SK-N-SH treated with all-trans-retinoic acid at 6 μM for 48 hours (cell line): ENCODE data around the gene DUSP12.

ENCODE experiments used
- ATAC-seq: fragments of 200-7000 bp; cut with Tn5 transposase; 3 replicates; pipeline ENCODE4 v1.9.1; 2020; ENCODE audit warnings: mild to moderate bottlenecking, moderate library complexity
- ARNTL ChIP-seq: fragments of 450-650 bp; formaldehyde crosslinking; IDR thresholded peaks from 2 replicates; pipeline ENCODE4 v1.5.0; 2020; ENCODE audit warnings: low read depth, mild to moderate bottlenecking, moderate library complexity, borderline replicate concordance
- BACH2 ChIP-seq: fragments of 250-450 bp; sonication (Bioruptor Pico); IDR thresholded peaks from 2 replicates; pipeline ENCODE4 v1.9.0; 2021; ENCODE audit warnings: mild to moderate bottlenecking, borderline replicate concordance
- CSDC2 ChIP-seq: fragments of 250-450 bp; sonication (Bioruptor Pico); IDR thresholded peaks from 2 replicates; pipeline ENCODE4 v1.5.0; 2020; ENCODE audit warnings: mild to moderate bottlenecking, moderate library complexity
- ESRRG ChIP-seq: fragments of 250-450 bp; sonication (Bioruptor Pico); IDR thresholded peaks from 2 replicates; pipeline ENCODE4 v1.6.1; 2021; ENCODE audit warnings: mild to moderate bottlenecking
- GLIS3 ChIP-seq: fragments of 250-450 bp; sonication (Bioruptor Pico); IDR thresholded peaks from 2 replicates; pipeline ENCODE4 v1.5.0; 2020; ENCODE audit warnings: mild to moderate bottlenecking, moderate library complexity
- ISL1 ChIP-seq: fragments of 250-450 bp; sonication (Bioruptor Pico); IDR thresholded peaks from 2 replicates; pipeline ENCODE4 v2.1.2; 2022; ENCODE audit warnings: mild to moderate bottlenecking, moderate library complexity
- OSR1 ChIP-seq: fragments of 250-450 bp; sonication (Bioruptor Pico); IDR thresholded peaks from 2 replicates; pipeline ENCODE4 v1.8.0; 2022; ENCODE audit warnings: moderate library complexity, mild to moderate bottlenecking, inconsistent platforms
- PPARA ChIP-seq: fragments of 250-450 bp; sonication (Bioruptor Pico); IDR thresholded peaks from 2 replicates; pipeline ENCODE4 v1.5.0; 2020; ENCODE audit warnings: mild to moderate bottlenecking, borderline replicate concordance
- RARB ChIP-seq: fragments of 250-450 bp; sonication (Bioruptor Pico); IDR thresholded peaks from 2 replicates; pipeline ENCODE4 v1.8.0; 2021; ENCODE audit warnings: mild to moderate bottlenecking, moderate library complexity
- SNAI2 ChIP-seq: fragments of 250-450 bp; sonication (Bioruptor Pico); IDR thresholded peaks from 2 replicates; pipeline ENCODE4 v1.5.0; 2020; ENCODE audit warnings: mild to moderate bottlenecking, moderate library complexity
- TCF4 ChIP-seq: fragments of 250-450 bp; sonication (Bioruptor Pico); IDR thresholded peaks from 2 replicates; pipeline ENCODE4 v1.8.0; 2021; ENCODE audit warnings: mild to moderate bottlenecking, moderate library complexity, borderline replicate concordance
- TOX ChIP-seq: fragments of 250-450 bp; sonication (Bioruptor Pico); IDR thresholded peaks from 2 replicates; pipeline ENCODE4 v1.8.0; 2021; ENCODE audit warnings: mild to moderate bottlenecking, moderate library complexity, borderline replicate concordance
- ZC3H10 ChIP-seq: fragments of 250-450 bp; sonication (Bioruptor Pico); IDR thresholded peaks from 2 replicates; pipeline ENCODE4 v1.5.1; 2021; ENCODE audit warnings: mild to moderate bottlenecking, moderate library complexity
- ZFP3 ChIP-seq: fragments of 250-450 bp; sonication (Bioruptor Pico); IDR thresholded peaks from 2 replicates; pipeline ENCODE4 v1.5.0; 2020; ENCODE audit warnings: mild to moderate bottlenecking, moderate library complexity
- ZNF565 ChIP-seq: fragments of 450-650 bp; formaldehyde crosslinking; conservative IDR thresholded peaks from 2 replicates; pipeline ENCODE4 v1.5.0; 2020; ENCODE audit warnings: low read depth, mild to moderate bottlenecking, moderate library complexity
- ZNF70 ChIP-seq: fragments of 450-650 bp; formaldehyde crosslinking; IDR thresholded peaks from 2 replicates; pipeline ENCODE4 v1.5.0; 2020; ENCODE audit warnings: mild to moderate bottlenecking, moderate library complexity
- ZNF8 ChIP-seq: fragments of 450-650 bp; formaldehyde crosslinking; IDR thresholded peaks from 2 replicates; pipeline ENCODE4 v1.5.0; 2020; ENCODE audit warnings: mild to moderate bottlenecking, moderate library complexity
- TF ChIP-seq, protein P1 (sequence below): fragments of 250-450 bp; sonication (Bioruptor Pico); IDR thresholded peaks from 2 replicates; pipeline ENCODE4 v1.5.0; 2020; ENCODE audit warnings: mild to moderate bottlenecking, moderate library complexity
- TF ChIP-seq, protein P2 (sequence below): fragments of 250-450 bp; sonication (Bioruptor Pico); IDR thresholded peaks from 2 replicates; pipeline ENCODE4 v1.5.1; 2021; ENCODE audit warnings: mild to moderate bottlenecking, moderate library complexity
- TF ChIP-seq, protein P3 (sequence below): fragments of 250-450 bp; sonication (Bioruptor Pico); IDR thresholded peaks from 2 replicates; pipeline ENCODE4 v1.8.0; 2020; ENCODE audit warnings: mild to moderate bottlenecking, moderate library complexity, borderline replicate concordance
- TF ChIP-seq, protein P4 (sequence below): fragments of 250-450 bp; sonication (Bioruptor Pico); IDR thresholded peaks from 2 replicates; pipeline ENCODE4 v1.5.1; 2020; ENCODE audit warnings: low read depth, mild to moderate bottlenecking, moderate library complexity

Gene DUSP12

DNA sequence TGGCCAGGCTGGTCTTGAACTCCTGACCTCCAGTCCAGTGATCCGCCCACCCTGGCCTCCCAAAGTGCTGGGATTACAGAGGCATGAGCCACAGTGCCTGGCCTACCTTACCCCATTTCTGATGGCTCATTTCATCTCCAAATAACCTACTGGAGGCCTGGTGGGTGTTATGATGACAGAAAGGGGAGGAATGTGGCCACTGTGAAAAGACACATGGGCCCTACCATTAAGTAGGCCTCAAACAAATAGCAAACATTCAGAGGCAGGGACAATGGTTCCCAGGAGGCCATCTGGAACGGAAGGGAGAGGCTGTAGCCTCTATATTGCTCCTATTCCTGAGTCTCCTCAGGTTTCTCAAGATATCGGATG lies 43.5 kb upstream of the DUSP12 start:
- peak; percentile 65; the same call in 1 of the 2 replicates for TF ChIP-seq OSR1 (CRISPR knock-in tag)
- no peak for TF ChIP-seq ISL1
- TF ChIP-seq, all 23 proteins: peak for 1
- peak; percentile 53 for ATAC-seq

DNA sequence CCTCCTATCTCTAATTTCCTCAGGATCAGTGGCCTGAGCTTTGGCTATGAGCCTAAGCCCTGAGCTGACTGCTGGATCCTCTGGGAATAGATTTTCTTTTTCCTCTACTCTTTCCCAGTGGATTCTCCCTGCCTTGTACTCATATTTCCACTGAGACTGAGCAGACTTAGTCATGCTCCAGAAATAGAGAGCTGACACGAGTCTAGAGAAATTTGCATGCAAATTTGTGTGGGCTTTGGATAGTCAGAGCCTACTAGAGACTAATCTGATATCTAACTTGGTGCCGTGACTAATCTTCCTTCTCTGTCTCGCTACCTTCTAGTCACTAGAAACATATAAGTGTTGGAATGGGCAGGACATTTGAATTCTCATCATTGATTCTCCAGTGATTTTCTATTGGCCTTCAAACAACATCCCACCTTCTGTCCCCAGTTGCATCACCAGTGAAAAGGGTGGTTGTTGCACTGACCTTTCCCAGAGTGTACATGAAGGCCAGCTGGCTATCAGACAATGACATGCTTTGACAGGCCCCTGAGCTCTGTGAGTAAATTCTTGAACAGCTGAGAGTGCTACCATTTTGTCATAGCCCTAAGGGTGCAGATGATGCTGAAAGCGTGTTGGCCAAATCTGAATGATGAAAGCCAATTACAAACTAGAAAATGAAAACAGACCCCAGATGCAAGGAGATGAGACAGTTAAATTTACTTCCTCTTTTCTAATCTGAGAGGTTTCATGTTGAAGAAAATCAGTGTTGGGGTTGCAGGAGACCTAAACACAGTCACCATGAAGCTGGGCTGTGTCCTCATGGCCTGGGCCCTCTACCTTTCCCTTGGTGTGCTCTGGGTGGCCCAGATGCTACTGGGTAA lies 42.9 kb upstream of the DUSP12 start, which contains the start of gene FCRLA:
FCRLA (plus strand) TSS at position 748 of the 866 bp plus-strand sequence; CDS start at position 784, 36 bp downstream.
- TF ChIP-seq OSR1 (CRISPR knock-in tag) (no peak; the same call in 1 of the 2 replicates), ZFP3 (no peak), TOX (CRISPR knock-in tag) (0 out of 2 replicates have a peak, but pooled peaks have one; percentile 12), ESRRG (no peak), TCF4 (CRISPR knock-in tag) (no peak)
- TF ChIP-seq, all 23 proteins: peak for 1
- peak; percentile 98 for ATAC-seq

DNA sequence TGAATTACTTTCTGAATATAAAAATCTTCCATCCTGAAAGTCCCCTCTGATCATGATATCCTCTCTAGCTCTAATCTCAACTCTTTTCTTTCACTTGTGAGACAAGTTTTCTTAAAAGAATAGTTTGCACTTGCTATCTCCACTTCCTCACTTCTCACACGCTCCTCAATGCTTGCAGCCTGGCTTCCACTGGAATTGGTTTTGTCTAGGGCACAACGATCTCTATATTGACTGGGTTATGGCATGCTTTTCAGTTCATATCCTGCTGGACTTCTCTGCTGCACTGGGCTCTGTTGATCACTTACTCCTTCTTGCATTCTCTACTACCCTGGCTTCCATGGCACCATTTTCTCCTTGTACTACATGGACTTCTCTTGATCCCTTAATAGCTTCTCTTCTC lies 42.1 kb upstream of the DUSP12 start:
- TF ChIP-seq PPARA: no peak
- TF ChIP-seq TOX (CRISPR knock-in tag): no peak
- TF ChIP-seq ISL1: no peak
- TF ChIP-seq, protein P1, sequence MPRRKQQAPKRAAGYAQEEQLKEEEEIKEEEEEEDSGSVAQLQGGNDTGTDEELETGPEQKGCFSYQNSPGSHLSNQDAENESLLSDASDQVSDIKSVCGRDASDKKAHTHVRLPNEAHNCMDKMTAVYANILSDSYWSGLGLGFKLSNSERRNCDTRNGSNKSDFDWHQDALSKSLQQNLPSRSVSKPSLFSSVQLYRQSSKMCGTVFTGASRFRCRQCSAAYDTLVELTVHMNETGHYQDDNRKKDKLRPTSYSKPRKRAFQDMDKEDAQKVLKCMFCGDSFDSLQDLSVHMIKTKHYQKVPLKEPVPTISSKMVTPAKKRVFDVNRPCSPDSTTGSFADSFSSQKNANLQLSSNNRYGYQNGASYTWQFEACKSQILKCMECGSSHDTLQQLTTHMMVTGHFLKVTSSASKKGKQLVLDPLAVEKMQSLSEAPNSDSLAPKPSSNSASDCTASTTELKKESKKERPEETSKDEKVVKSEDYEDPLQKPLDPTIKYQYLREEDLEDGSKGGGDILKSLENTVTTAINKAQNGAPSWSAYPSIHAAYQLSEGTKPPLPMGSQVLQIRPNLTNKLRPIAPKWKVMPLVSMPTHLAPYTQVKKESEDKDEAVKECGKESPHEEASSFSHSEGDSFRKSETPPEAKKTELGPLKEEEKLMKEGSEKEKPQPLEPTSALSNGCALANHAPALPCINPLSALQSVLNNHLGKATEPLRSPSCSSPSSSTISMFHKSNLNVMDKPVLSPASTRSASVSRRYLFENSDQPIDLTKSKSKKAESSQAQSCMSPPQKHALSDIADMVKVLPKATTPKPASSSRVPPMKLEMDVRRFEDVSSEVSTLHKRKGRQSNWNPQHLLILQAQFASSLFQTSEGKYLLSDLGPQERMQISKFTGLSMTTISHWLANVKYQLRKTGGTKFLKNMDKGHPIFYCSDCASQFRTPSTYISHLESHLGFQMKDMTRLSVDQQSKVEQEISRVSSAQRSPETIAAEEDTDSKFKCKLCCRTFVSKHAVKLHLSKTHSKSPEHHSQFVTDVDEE (CRISPR knock-in tag): no peak
- TF ChIP-seq ZFP3: no peak
- no peak for TF ChIP-seq ZNF70 (CRISPR knock-in tag)
- TF ChIP-seq OSR1 (CRISPR knock-in tag): no peak
- TF ChIP-seq, protein P2, sequence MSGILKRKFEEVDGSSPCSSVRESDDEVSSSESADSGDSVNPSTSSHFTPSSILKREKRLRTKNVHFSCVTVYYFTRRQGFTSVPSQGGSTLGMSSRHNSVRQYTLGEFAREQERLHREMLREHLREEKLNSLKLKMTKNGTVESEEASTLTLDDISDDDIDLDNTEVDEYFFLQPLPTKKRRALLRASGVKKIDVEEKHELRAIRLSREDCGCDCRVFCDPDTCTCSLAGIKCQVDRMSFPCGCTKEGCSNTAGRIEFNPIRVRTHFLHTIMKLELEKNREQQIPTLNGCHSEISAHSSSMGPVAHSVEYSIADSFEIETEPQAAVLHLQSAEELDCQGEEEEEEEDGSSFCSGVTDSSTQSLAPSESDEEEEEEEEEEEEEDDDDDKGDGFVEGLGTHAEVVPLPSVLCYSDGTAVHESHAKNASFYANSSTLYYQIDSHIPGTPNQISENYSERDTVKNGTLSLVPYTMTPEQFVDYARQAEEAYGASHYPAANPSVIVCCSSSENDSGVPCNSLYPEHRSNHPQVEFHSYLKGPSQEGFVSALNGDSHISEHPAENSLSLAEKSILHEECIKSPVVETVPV: no peak
- TF ChIP-seq, protein P3, sequence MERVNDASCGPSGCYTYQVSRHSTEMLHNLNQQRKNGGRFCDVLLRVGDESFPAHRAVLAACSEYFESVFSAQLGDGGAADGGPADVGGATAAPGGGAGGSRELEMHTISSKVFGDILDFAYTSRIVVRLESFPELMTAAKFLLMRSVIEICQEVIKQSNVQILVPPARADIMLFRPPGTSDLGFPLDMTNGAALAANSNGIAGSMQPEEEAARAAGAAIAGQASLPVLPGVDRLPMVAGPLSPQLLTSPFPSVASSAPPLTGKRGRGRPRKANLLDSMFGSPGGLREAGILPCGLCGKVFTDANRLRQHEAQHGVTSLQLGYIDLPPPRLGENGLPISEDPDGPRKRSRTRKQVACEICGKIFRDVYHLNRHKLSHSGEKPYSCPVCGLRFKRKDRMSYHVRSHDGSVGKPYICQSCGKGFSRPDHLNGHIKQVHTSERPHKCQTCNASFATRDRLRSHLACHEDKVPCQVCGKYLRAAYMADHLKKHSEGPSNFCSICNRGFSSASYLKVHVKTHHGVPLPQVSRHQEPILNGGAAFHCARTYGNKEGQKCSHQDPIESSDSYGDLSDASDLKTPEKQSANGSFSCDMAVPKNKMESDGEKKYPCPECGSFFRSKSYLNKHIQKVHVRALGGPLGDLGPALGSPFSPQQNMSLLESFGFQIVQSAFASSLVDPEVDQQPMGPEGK (CRISPR knock-in tag): no peak
- no peak for TF ChIP-seq SNAI2 (CRISPR knock-in tag)
- TF ChIP-seq, protein P4, sequence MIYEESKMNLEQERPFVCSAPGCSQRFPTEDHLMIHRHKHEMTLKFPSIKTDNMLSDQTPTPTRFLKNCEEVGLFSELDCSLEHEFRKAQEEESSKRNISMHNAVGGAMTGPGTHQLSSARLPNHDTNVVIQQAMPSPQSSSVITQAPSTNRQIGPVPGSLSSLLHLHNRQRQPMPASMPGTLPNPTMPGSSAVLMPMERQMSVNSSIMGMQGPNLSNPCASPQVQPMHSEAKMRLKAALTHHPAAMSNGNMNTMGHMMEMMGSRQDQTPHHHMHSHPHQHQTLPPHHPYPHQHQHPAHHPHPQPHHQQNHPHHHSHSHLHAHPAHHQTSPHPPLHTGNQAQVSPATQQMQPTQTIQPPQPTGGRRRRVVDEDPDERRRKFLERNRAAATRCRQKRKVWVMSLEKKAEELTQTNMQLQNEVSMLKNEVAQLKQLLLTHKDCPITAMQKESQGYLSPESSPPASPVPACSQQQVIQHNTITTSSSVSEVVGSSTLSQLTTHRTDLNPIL (CRISPR knock-in tag): no peak
- TF ChIP-seq ZNF565 (CRISPR knock-in tag): no peak
- TF ChIP-seq RARB: no peak
- TF ChIP-seq TCF4 (CRISPR knock-in tag): no peak
- no peak for TF ChIP-seq GLIS3 (CRISPR knock-in tag)
- no peak for TF ChIP-seq BACH2
- TF ChIP-seq ZNF8 (CRISPR knock-in tag): no peak
- no peak for ATAC-seq

DNA sequence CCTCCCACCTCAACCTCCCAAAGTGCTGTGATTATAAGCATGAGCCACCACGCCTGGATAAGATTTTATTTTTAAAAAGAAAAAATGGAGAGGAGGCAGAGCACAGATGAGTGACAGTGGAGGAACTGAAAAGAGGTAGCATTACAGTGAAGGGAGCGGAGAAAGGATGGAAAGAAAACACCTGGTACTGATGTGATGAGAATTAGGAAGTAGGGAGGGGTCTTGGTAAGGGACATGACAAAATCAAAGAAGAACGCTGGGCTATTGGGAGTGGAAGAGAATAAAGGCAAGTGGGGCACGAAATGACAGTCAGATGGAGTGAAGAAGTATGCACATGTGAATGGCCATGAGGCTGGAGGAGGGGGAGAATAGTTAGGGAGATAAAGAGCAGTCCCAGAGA lies 40.2 kb upstream of the DUSP12 start:
- ATAC-seq: no peak
- no peak for TF ChIP-seq TOX (CRISPR knock-in tag)
- TF ChIP-seq, protein P3 (CRISPR knock-in tag): no peak
- no peak for TF ChIP-seq ZFP3
- TF ChIP-seq GLIS3 (CRISPR knock-in tag): no peak
- TF ChIP-seq ARNTL: no peak
- no peak for TF ChIP-seq ZC3H10 (CRISPR knock-in tag)
- TF ChIP-seq, protein P1 (CRISPR knock-in tag): no peak
- TF ChIP-seq, protein P2: no peak
- TF ChIP-seq RARB: no peak
- TF ChIP-seq ISL1: no peak
- TF ChIP-seq CSDC2 (CRISPR knock-in tag): no peak
